Measurements from ENCODE around the gene GPR150. TPM values are rescaled to one million over a fixed set of nuclear protein-coding genes. Genes with fewer than 3 reads are reported as not detected.

The GPR150 gene
- total RNA-seq, 1 donor from 2014 or later = not detected

DNA sequence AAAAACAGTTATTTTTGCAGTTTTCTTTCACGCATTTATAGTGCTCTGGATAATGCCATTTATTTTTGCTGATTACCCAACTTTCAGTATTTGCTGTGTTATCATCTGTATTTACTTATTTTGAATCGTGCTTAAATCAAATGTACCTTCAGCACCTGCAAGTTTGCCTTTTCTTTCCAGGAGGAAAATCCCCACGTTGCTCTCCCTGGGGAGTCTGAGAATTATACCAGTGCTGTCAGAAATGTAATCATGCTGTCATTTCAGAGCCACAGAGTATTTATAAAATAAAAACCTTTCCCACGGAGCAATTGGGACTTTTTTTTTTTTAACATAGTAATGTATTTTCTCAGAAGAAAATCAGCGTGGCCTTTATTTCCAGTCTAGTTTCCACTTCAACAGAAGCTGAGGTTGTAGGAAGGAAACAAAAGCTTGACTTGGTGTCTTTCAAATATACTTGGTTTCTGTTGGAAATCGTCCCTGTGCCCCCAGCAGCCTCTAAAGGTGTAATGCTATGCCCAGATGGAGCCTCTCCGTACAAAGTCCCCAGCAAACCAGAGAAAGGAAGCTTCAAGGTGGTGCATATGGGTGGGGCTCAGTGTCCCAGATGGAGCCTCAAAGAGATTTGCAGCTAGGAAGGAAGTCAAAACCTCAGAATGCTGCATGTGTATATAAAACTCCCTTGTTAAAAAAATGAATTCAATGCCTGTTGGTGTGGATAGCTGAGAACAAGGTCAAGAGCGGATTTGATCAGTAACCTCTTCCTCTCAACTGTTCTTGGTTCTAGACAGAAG, 2.1 kb downstream of the GPR150 start:
- Mint-ChIP-seq H3K9me3 (no peaks in the 10 kb centered on the region), H3K4me1 (peaks cover 22% of the 10 kb centered on the region), H3K27ac (no peak overlapping the region), H3K4me3 (peak overlapping the region; percentile 67), H3K36me3 (no peaks in the 10 kb centered on the region), H3K27me3 (ENCODE audit: low read depth) (peaks cover 67% of the 10 kb centered on the region)
- DNase-seq (ENCODE audit: low spot score in 2 of 2, unreplicated experiment in 2 of 2) = no peak
- TF ChIP-seq, protein P1, sequence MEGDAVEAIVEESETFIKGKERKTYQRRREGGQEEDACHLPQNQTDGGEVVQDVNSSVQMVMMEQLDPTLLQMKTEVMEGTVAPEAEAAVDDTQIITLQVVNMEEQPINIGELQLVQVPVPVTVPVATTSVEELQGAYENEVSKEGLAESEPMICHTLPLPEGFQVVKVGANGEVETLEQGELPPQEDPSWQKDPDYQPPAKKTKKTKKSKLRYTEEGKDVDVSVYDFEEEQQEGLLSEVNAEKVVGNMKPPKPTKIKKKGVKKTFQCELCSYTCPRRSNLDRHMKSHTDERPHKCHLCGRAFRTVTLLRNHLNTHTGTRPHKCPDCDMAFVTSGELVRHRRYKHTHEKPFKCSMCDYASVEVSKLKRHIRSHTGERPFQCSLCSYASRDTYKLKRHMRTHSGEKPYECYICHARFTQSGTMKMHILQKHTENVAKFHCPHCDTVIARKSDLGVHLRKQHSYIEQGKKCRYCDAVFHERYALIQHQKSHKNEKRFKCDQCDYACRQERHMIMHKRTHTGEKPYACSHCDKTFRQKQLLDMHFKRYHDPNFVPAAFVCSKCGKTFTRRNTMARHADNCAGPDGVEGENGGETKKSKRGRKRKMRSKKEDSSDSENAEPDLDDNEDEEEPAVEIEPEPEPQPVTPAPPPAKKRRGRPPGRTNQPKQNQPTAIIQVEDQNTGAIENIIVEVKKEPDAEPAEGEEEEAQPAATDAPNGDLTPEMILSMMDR (IDR thresholded peaks at IDR 0.05; ENCODE audit: unreplicated experiment) = no peak

- TF ChIP-seq, protein P1 (IDR thresholded peaks at IDR 0.05; ENCODE audit: unreplicated experiment) = no peak
- H3K4me3 Mint-ChIP-seq = no peak overlapping the region
- H3K36me3 Mint-ChIP-seq = no peaks in the 10 kb centered on the region
- H3K9me3 Mint-ChIP-seq = no peaks in the 10 kb centered on the region
- H3K27ac Mint-ChIP-seq = no peak overlapping the region
- H3K4me1 Mint-ChIP-seq = peaks cover 17% of the 10 kb centered on the region
- H3K27me3 Mint-ChIP-seq (ENCODE audit: low read depth) = peaks cover 65% of the 10 kb centered on the region
- no peak for DNase-seq (ENCODE audit: low spot score in 2 of 2, unreplicated experiment in 2 of 2)
Measured at GRCh38 chr5:95623706-95624105, 3.8 kb downstream of the GPR150 start.

DNA sequence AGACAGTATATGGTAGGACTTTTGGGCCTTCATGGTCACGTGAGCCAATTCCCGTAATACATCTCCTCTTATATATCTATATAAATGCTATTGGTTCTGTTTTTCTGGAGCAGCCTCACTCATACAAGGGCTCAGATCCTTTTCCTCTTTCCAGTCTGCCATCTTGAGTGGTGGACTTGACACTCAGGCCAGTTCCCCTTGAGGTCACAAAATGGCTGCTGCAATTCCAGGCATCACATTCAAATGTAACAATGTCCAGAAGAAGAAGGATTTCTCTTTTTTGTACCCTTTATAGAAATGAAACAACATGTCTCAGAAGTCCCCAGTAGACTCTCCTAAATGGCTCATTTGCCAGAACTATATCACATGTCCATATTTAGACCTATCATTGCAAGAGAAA, 4.5 kb downstream of the GPR150 start:
- no peak overlapping the region for H3K27ac Mint-ChIP-seq

GRCh38 chr5:95626701-95627100, 6.8 kb downstream of the GPR150 start:
- Mint-ChIP-seq H3K4me3 (no peak overlapping the region), H3K4me1 (peaks cover under 1% of the 10 kb centered on the region), H3K9me3 (peaks cover 4% of the 10 kb centered on the region), H3K27me3 (ENCODE audit: low read depth) (peaks cover 43% of the 10 kb centered on the region), H3K36me3 (no peaks in the 10 kb centered on the region), H3K27ac (no peak overlapping the region)
- no peak for DNase-seq (ENCODE audit: low spot score in 2 of 2, unreplicated experiment in 2 of 2)
- TF ChIP-seq, protein P1 (IDR thresholded peaks at IDR 0.05; ENCODE audit: unreplicated experiment) = no peak

More for the DNA sequence above, 4.5 kb downstream of the GPR150 start:
- TF ChIP-seq, protein P1 (IDR thresholded peaks at IDR 0.05; ENCODE audit: unreplicated experiment) = no peak
- no peak for DNase-seq (ENCODE audit: low spot score in 2 of 2, unreplicated experiment in 2 of 2)
- Mint-ChIP-seq H3K4me3 (no peak overlapping the region), H3K36me3 (no peaks in the 10 kb centered on the region), H3K9me3 (peaks cover 4% of the 10 kb centered on the region), H3K27me3 (ENCODE audit: low read depth) (peaks cover 59% of the 10 kb centered on the region), H3K4me1 (peaks cover 12% of the 10 kb centered on the region)

- Mint-ChIP-seq H3K4me3 (no peak overlapping the region), H3K27me3 (ENCODE audit: low read depth) (peaks cover 28% of the 10 kb centered on the region), H3K36me3 (no peaks in the 10 kb centered on the region), H3K27ac (no peak overlapping the region), H3K4me1 (no peaks in the 10 kb centered on the region), H3K9me3 (peaks cover 4% of the 10 kb centered on the region)
- no peak for DNase-seq (ENCODE audit: low spot score in 2 of 2, unreplicated experiment in 2 of 2)
- TF ChIP-seq, protein P1 (IDR thresholded peaks at IDR 0.05; ENCODE audit: unreplicated experiment) = no peak
Measured at GRCh38 chr5:95627971-95628810, 8.3 kb downstream of the GPR150 start.
